D721Med (cell line): ENCODE measurements around the gene MYO6.
"Not testable (repeated sequence)": the region's sequence is repeated elsewhere in the genome, so short reads cannot be mapped to it uniquely, and the experiment has no call there.

Source experiments
- DNase-seq: peaks from one replicate; pipeline ENCODE4 v3.0.0; 2011; ENCODE audit warnings: low spot score; ENCODE audit not compliant: insufficient read length
- FAIRE-seq: peaks from 2 replicates; lab custom pipeline; 2011; peaks lifted over from hg19 to GRCh38; lab: Jason Lieb, UNC
- CTCF ChIP-seq: IDR thresholded peaks from 2 replicates; pipeline ENCODE4 v1.5.1; 2012; ENCODE audit warnings: mild to moderate bottlenecking, control low read depth; ENCODE audit not compliant: insufficient read depth; ENCODE audit errors: missing control alignments

The MYO6 gene

DNA sequence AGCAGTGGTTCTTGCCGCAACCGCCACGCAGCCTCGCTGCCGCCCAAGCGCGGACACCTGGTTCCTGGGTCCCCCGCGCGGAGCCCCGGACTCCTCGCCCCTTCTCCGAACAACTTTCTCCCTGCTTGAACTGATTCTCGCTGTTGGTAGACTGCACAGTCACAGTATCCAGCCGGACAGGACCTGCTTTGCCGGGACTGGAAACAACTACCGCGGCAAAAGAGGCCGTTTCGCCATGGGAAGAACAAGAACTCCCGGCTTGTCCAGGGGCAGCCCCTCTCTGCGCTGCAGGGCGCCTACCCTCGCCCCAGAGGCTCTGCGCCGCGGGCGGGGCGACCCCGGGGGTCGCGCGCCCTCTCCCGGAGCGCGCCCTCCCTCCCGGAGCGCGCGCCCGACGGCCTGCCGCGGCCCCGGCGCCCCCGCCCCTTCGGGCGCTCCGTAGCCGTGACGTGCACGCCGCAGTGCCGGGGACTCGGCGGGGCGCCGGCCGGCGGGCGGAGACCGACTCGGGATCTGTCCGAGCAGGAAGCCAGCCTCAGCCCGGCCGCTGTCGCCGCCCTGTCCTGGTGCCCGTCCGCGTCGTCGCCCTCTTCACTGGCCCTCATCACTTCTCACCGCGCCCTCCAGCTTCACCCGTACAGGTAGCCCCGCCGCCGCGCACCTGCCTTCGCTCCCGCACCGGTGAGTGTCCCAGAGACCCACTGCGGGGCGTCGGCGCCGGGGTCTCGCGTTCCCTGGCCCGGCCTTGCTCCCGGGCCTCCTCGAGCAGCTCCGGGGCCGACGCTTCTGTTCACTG, at the start of gene MYO6:
TSS of gene MYO6 (plus strand) at position 497 of the 796 bp plus-strand sequence. CDS start 68,309 bp downstream, outside the sequence.
- no peak for TF ChIP-seq CTCF
- DNase-seq (peak; percentile 22), FAIRE-seq (no peak)

DNA sequence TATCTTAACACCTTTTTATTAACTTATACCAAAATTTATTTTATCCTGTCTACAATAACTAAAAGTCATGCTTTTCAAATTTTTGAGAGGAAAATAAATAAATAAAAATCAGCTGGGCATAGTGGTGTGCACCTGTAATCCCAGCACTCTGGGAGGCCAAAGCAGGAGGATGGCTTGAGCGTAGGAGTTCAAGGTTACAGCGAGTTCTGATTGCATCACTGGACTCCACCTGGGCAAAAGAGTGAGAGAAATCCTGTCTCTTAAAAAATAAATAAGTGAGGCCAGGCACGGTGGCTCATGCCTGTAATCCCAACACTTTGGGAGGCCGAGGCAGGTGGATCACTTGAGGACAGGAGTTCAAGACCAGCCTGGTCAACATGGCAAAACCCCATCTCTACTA, 40.7 kb upstream of the MYO6 start:
- not testable (repeated sequence) for FAIRE-seq, DNase-seq

GRCh38 chr6:75711173-75711572, 37.9 kb upstream of the MYO6 start:
- TF ChIP-seq CTCF = no peak
- DNase-seq = no peak
- no peak for FAIRE-seq

DNA sequence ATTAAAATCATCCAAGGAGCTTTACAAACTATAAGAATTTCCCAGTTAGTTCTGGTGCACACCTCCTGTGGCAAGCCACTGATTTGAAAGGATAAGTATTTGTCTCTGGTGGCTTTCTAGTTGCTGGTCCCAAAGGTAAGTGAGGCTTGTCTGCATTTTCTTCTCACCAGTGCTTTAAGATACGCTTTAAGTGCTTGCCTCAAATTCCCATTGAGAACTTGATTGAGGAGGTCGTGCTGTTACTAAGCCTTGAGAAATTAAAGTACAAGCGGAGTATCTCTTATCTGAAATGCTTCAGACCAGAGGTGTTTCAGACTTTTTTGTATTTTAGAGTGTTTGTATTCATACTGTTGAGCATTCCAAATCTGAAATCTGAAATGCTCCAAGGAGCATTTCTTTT, 29.9 kb upstream of the MYO6 start:
- no peak for TF ChIP-seq CTCF
- DNase-seq (no peak), FAIRE-seq (no peak)

DNA sequence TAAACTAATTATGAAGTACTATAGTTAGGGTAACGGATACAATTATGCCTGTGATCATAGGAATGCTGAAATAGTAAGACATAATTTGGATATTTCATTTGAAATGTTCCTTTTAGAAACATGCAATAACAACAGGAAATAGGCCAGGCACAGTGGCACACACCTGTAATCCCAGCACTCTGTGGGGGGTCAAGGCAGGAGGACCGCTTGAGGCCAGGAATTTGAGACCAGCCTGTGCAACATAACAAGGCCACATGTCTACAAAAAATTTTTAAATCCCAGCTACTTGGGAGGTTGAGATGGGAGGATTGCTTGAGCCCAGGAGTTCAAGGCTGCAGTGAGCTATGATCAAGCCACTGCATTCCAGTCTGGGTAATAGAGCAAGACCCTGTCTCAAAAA, 25.7 kb upstream of the MYO6 start:
- FAIRE-seq (no peak), DNase-seq (no peak)
- no peak for TF ChIP-seq CTCF

- DNase-seq (no peak), FAIRE-seq (no peak)
- TF ChIP-seq CTCF = no peak
Measured at GRCh38 chr6:75727206-75727605, 21.8 kb upstream of the MYO6 start.

GRCh38 chr6:75731029-75731428, 18.0 kb upstream of the MYO6 start:
- DNase-seq, FAIRE-seq: not testable (repeated sequence)

- no peak for FAIRE-seq
- DNase-seq = no peak
- TF ChIP-seq CTCF = no peak
Measured at GRCh38 chr6:75735491-75736186, 13.4 kb upstream of the MYO6 start.
